PC-3 (cell line): ENCODE results near the gene CUEDC2.

Source experiments
- EZH2 ChIP-seq: fragments of 300-600 bp; sonication (generic); IDR thresholded peaks from one replicate; pipeline ENCODE4 v1.6.1; 2017; ENCODE audit warnings: antibody characterized with exemption, mild to moderate bottlenecking, low read length; ENCODE audit not compliant: unreplicated experiment
- EZH2phosphoT487 ChIP-seq: fragments of 300-600 bp; sonication (generic); IDR thresholded peaks from 2 replicates; pipeline ENCODE4 v1.6.1; 2018; ENCODE audit warnings: mild to moderate bottlenecking, antibody characterized with exemption, low read length, borderline replicate concordance
- TF ChIP-seq, protein P1 (sequence below): fragments of 300-600 bp; sonication (generic); conservative IDR thresholded peaks from 2 replicates; pipeline ENCODE4 v1.5.1; 2017; ENCODE audit warnings: antibody characterized with exemption, low read depth, mild to moderate bottlenecking, low read length

DNA sequence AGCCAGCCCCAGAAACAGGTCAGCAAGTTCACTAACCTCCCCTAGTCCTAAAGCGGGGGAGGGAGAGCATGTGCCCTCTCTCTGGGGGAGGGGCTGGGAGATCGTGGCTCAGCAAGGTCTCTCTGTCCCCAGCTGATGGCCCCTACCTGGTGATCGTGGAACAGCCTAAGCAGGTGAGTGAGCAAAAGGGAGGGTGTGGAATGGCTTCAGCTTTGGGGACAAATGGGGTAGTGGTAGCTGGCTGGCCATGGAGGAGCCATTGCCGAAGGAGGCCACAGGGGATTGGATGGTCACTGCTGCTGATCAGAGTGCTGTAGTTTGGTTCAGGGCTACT is 36.1 kb downstream of the CUEDC2 start:
- TF ChIP-seq, protein P1, sequence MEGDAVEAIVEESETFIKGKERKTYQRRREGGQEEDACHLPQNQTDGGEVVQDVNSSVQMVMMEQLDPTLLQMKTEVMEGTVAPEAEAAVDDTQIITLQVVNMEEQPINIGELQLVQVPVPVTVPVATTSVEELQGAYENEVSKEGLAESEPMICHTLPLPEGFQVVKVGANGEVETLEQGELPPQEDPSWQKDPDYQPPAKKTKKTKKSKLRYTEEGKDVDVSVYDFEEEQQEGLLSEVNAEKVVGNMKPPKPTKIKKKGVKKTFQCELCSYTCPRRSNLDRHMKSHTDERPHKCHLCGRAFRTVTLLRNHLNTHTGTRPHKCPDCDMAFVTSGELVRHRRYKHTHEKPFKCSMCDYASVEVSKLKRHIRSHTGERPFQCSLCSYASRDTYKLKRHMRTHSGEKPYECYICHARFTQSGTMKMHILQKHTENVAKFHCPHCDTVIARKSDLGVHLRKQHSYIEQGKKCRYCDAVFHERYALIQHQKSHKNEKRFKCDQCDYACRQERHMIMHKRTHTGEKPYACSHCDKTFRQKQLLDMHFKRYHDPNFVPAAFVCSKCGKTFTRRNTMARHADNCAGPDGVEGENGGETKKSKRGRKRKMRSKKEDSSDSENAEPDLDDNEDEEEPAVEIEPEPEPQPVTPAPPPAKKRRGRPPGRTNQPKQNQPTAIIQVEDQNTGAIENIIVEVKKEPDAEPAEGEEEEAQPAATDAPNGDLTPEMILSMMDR: no peak
- no peak for TF ChIP-seq EZH2
- TF ChIP-seq EZH2phosphoT487: no peak
